Left cardiac atrium (tissue), 4 donors: Measurements from ENCODE around the gene TNRC6A. TPM values are rescaled to one million over a fixed set of nuclear protein-coding genes. Genes with fewer than 3 reads are reported as not detected.
"Not testable (repeated sequence)": the region's sequence is repeated elsewhere in the genome, so short reads cannot be mapped to it uniquely, and the experiment has no call there.

Source experiments
- ATAC-seq, 2 donors: fragments of 200-7000 bp; cut with Tn5 transposase; one replicate each; pipeline ENCODE4 v1.9.1; 2020; ENCODE audit warnings: mild to moderate bottlenecking in 2 of 2, moderate library complexity in 2 of 2
- DNase-seq: peaks from one replicate; pipeline ENCODE4 v3.0.0-alpha.2; 2020
- intact Hi-C, 2 donors: fragments of 100-400 bp; cut with DNase I; formaldehyde crosslinking; loops; one replicate each; pipeline versions ENCODE4 v1.14.1 to v1.15.1; 2022 to 2023
- total RNA-seq, 2 donors: library from RNA; stranded (reverse); fragmentation: NEBNext Ultra II Directional; extraction: Animal tissue kit (Norgen Biotek cat#: 25700); gene quantifications; one replicate each; pipeline ENCODE4 v1.2.1, GENCODE V29; 2021
- donor health status: DM: no; HTN: yes; CAD: no.
- donor health status: DM: no; HTN: yes; CAD: no; lungs with severe emphysema.
- donor health status: DM: yes; HTN: yes; CAD: no.
- donor health status: Dilated cardiomyopathy.

TNRC6A gene
- total RNA-seq, 2 donors from 2014 or later: 31.5 to 31.9 TPM

DNA sequence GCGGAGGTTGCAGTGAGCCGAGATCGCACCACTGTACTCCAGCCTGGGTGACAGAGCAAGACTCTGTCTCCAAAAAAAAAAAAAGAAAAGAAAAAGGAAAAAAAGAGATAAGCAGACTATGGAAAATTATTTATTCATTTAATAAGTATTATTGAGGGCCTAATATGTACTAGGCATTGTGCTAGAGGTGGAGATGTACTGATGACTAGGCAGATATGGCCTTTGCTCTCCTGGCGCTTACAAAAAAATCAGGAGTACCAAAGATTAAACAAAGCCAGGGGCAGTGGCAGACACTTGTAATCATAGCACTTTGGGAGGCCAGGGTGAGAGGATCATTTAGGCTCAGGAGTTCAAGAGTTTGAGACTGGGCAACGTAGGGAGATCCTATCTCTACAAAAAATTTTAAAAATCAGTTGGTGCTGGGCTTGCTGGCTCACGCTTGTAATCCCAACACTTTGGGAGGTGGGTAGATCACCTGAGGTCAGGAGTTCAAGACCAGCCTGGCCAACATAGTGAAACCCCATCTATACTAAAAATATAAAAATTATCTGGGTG is 10.4 kb upstream of the TNRC6A start:
- no peak for ATAC-seq

DNA sequence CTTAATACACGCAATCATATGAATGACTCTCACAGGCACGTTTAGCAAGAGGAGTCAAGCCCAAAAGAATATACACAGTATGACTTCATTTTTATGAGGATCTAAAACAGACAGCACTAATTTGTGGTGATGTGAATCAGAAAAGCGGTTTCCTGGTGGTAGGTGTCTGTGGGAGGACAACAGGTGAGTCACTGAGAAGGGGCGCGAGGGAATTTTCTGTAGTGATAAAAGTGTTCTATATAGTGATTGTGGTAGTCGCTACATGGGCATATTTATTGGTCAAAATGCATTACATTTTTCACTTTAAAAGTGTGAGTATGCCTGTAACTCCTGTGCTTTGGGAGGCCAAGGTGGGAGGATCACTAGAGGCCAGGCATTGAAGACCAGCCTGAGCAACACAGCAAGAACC is 7.6 kb upstream of the TNRC6A start:
- intact Hi-C loops: no loop called here
- DNase-seq: no peak
- ATAC-seq: no peak

More for the DNA sequence above, 10.4 kb upstream of the TNRC6A start:
- no peak for DNase-seq
- intact Hi-C loops: no loop called here

DNA sequence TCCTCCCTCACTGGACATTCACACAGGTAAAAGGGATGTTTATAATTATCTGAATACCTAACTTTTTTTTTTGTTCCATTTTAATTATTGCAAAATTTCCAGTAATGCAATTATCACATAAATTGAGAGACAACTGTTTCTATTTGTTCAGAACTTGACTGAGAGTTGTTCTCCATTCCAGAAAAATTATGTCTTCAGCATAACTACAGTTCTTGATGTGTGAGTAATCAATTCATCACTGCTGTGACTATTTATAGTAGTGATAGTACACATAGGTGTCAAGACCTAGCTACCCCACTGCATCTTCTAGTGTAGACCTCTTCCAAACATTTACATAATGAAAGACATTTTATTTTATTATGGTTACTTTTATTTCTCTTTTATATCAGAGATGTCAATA is 5.8 kb upstream of the TNRC6A start:
- intact Hi-C loops: no loop called here
- DNase-seq (no peak), ATAC-seq (peak in 1 of 2 donors; percentile 30)

DNA sequence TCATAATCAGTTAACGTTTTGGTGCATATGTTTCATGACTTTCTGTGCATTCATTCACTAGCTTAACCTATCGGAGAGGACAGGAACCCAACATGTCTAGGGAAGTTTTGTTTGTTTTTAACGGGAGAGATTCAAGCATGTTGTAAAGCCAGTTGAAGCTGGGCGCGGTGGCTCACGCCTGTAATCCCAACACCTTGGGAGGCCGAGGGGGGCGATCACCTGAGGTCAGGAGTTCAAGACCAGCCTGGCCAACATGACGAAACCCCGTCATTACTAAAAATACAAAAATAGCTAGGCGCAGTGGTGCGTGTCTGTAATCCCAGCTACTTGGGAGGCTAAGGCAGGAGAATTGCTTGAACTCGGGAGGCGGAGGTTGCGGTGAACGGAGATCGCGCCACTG is 1.4 kb upstream of the TNRC6A start:
- ATAC-seq (no peak), DNase-seq (no peak)
- intact Hi-C loops: no loop called here

DNA sequence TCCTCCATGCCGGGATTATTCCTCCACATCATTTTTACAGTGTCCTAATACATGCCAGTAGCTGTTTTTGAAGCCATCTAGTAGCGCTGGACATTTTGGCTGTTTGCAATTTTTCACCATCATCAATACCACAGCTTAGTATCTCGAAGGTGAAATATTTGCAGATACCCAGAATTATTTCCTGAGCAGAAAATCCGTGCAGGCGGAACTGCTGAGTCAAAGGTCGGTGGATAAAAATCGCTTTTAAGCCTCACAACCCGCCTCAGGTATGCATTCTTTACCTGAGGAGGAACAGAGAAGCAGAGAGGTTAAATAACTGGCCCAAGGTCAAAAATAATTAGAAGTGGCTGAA is 584 bp upstream of the TNRC6A start:
- ATAC-seq: no peak
- intact Hi-C loops: no loop called here
- no peak for DNase-seq

DNA sequence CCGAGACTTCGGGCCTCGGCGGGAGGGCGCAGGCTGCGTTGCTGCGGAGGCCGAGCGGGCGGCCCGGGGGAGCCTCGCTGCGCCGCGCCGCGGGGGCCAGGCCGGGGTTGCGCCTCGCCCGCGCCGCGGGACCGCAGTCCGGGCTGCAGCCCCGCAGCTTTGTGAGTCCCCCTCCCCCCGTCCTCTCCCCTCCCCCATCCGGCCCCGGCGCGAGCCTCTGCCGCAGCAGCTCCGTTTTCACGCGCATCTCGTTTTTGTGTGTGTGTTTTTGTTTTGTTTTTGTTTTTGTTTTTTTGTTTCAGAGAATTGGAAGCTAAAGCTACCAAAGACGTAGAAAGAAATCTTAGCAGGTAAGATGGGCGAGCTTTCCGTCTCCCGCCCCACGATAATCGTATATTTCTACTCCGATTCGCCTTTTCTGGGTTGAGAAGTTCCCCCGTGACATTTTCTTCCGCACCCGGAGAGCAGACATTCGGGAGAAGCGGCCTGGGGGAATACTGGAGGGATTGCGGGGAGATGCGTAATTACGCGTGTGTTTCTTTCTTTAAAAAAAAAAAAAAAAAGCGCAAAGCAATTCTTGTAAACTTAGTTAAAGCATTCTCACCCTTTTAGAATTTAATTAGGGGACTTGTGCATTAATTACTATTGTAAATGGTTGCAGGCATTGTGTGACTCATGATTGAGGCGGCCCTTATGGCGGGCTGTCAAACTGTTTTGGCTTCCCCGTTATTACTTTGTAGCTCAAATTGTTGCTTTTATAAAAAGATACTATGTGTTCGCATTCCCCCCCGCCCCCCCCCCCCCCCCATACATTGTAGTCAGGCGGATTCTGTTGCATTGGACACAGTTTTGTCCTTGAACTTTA is 732 bp downstream of the TNRC6A start:
- ATAC-seq (no peak), DNase-seq (peak; percentile 33)
- intact Hi-C loops: loop anchor here in 1 of 2 donors (10.0 kb wide), 1 partner anchor 185 kb away; no protein-coding TSS in a partner anchor

DNA sequence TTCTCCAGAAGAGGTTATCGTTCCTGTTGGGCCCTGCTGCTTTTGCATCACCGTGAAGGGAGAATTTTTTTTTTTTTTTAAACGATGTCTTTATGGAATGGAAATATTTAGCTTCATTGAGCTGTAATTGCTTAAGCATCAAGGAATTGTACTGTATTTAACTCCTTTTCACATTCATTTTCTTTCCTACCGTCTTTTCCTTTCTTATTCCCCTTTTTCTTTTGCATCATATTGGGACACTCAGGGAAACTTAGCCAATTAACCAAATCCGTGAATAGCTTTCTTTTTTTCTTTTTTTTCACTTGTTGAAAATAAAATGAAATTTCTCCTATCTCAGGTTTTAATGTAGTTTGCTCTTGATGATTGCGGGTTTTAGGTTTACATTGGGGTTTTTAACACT is 1.5 kb downstream of the TNRC6A start:
- DNase-seq (no peak), ATAC-seq (no peak)
- intact Hi-C loops: loop anchor here in 1 of 2 donors (10.0 kb wide), 1 partner anchor 186 kb away; no protein-coding TSS in a partner anchor

DNA sequence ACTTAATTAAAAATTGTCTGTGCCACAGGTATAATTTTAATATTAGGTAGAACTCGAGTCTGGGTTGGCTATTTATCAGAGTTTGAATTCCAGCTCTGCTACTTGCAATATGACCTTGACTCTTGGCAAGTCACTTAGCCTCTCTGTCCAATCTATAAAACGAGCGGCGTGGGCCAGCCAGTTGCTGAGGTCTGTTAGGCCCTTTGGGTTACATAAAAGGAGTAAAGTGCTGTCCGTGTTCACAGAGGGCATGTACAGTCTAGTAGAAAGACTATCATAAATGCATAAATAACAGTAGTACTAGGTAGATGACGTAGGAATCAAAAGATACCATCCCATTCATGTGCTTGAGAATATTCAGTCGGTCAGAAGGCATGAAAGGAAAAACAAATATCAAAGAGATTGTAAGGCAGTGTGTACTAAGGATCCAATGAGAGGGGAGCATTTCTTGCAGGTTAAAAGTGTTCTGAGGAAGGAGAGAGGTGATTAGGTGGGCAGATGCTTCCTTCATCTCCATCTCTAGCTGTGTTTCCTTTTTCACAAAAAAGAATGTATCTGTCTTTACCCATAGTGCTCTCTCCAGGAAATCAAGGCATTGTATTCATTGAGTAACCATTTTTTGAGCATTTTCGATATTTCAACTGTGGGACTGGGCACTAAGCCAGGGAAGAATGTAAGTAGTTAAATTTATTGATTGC is 2.4 kb downstream of the TNRC6A start:
- intact Hi-C loops: loop anchor here in 1 of 2 donors (10.0 kb wide), 1 partner anchor 187 kb away; no protein-coding TSS in a partner anchor
- ATAC-seq (peak; percentile 12 to 43), DNase-seq (peak; percentile 59)

DNA sequence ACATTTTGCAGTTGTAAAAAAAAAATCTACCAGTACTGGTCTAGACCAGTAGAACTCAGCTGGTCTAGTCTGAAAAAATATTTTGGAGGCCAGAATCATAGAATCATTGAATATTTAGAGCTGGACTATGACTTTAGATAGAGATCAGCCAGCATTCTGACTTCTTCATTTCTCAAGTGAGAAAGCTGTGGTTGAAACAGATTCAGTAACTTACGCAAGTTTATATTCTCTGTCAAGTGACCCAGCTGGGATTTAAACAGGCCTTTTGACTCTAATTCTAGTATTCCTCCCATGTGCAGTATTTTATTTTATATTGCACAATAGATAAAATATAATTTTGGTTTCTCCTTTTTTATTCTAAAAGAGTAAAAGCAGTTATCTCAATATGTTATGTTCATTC is 4.9 kb downstream of the TNRC6A start:
- DNase-seq (no peak), ATAC-seq (no peak)
- intact Hi-C loops: loop anchor here in 1 of 2 donors (10.0 kb wide), 1 partner anchor 190 kb away; no protein-coding TSS in a partner anchor

DNA sequence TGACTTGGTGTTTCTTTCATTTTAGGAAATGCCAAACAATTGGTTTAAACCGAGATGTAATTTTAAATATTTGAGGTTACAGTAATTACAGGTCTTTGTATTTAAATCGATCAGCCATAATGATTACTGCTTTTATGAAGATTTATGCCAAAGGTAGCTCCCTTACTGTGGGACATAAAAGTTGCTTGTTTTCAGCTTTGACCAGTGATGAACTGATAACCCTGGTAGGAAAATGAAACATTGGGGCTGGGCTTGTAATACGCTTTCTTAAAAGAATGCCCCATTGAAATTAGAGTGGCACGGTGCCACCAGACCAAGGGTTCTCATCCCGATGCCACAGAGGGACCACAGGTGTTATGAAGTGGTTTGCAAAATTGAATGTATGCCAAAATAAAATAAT is 7.3 kb downstream of the TNRC6A start:
- intact Hi-C loops: loop anchor here in 1 of 2 donors (10.0 kb wide), 1 partner anchor 192 kb away; no protein-coding TSS in a partner anchor
- DNase-seq (no peak), ATAC-seq (no peak)

DNA sequence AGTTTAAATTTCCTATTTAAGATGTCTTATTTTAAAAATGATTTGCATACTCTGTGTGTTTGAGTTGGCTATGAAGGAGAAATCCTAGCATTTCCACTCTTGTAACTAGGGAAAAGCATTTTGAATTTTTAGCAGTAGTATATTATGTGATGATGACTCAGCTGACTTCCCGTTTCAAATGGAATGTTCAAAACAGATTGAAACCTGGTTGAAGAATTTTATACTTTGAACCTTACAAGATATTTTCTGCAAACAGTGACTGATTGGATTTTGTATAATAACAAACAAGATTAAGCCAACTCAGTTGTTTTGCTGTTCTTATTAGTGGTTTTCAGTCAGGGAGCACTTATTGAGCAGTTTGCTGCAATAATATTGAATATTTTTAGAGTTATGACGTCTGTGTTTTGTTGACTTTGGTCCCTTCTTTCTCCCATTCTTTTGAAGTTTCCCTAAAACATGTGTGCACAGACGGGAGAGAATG is 8.0 kb downstream of the TNRC6A start:
- ATAC-seq (peak in 1 of 2 donors; percentile 70), DNase-seq (no peak)

DNA sequence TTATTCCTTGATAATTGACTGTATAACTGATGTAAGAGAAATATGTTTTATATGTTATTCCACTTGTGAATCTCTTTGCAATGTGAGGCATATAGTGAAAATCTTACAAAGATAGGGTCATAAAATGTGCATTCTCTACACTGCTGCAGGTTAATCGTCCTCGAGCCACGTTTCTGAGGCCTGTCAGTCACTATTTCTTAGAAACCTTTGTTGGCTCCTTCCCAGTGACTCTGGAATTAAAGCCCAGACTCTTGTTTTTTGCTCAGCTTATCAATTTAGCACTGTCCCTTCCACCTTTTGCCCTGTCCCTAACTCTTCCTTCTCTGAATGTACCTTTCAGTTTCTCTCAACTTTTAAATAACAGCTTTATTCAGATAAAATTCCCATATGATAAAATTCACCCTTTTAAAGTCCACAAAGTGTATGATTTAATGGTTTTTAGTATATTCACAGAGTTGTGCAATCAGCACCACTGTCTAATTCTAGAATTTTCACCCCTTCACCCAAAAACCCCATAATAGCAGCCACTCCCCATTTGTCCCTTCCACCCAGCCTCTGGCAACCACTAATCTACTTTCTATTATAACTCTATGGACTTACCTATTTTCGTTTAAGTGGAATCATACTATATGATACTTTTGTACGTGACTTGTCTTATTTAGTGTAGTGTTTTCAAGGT is 8.6 kb downstream of the TNRC6A start:
- ATAC-seq (no peak), DNase-seq (no peak)
- intact Hi-C loops: loop anchor here in 1 of 2 donors (10.0 kb wide), 1 partner anchor 193 kb away; no protein-coding TSS in a partner anchor

More for the DNA sequence above, 8.0 kb downstream of the TNRC6A start:
- intact Hi-C loops: loop anchor here in 1 of 2 donors (10.0 kb wide), 1 partner anchor 193 kb away; no protein-coding TSS in a partner anchor

DNA sequence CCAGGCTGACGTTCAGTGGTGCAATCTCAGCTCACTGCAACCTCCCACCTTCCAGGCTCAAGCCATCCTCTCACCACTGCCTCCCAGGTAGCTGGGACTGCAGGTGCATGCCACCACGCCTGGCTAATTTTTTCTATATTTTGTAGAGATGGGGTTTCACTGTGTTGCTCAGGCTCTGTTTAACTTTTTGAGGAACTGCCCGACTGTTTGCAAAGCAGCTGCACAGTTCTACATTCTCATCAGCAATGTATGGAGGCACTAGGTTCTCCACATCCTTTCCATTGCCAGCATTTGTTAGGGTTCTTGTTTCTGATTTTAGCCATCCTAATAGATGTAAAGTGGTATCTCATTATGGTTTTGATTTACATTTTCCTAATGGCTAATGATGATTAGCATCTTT is 9.4 kb downstream of the TNRC6A start:
- ATAC-seq (no peak), DNase-seq (no peak)
- intact Hi-C loops: loop anchor here in 1 of 2 donors (10.0 kb wide), 1 partner anchor 194 kb away; no protein-coding TSS in a partner anchor

DNA sequence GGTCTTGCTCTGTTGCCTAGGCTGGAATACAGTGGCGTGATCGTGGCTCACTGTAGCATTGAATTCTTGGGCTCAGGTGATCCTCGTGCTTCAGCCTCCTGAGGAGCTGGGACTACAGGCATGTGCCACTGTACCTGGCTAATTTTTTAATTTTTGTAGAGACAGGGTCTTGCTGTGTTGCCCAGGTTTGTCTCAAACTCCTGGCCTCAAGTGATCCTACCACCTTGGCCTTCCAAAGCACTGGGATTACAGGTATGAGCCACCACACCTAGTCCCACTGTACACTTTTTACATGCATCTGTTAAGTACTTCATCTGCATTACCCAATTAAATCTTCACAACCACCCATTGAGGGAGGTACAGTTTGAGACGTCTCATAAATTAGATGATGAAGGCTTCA is 12.4 kb downstream of the TNRC6A start:
- DNase-seq (no peak), ATAC-seq (no peak)
- intact Hi-C loops: no loop called here

DNA sequence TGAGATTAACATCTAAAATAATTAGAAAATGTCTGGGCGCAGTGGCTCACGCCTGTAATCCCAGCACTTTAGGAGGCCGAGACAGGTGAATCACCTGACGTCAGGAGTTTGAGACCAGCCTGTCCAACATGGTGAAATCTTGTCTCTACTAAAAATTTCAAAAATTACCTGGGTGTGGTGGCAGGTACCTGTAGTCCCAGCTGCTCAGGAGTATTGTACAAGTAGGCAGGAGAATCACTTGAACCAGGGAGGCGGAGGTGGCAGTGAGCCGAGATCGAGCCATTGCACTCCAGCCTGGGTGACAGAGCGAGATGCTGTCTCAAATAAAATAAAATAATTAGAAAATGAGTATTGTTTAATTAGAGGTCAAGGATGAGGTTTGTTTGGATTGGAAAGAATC is 13.2 kb downstream of the TNRC6A start:
- DNase-seq, intact Hi-C loops, ATAC-seq: not testable (repeated sequence)

DNA sequence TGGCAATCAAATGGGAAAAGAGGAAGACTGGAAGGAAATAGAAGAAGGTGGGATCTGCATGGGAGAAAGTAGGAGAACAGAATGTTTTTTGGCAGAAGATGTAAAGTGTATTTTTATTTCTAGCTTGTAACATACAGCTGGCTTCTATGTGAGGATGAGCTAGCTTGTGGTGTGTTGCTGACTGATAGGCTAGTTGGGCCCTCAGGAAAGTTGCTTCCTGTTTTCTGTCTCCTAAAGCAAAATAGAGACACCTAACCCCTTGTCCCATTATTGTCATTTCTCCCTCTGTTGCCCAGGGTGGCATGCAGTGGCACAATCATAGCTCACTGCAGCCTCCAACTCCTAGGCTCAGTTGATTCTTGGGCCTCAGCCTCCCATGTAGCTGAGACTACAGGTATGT is 15.9 kb downstream of the TNRC6A start:
- ATAC-seq: no peak
- intact Hi-C loops: no loop called here

DNA sequence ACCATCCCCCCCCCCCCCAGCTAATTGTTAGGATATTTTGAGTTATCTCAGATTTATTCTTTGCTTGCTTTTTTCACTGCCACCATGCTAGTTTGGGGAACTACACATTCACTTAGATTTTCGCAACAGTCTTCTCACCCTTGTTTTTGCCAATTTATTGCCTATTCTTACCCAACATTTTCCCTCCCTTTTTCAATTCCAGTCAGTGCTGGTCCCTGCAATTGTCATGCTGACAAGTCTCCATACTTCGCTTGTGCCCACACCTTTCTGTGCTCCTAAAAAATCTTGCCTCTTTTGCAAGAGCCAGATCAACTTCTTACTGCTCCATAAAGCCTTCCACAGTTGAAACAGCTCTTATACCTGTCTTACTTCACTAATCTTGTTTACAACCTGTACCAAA is 16.3 kb downstream of the TNRC6A start:
- no peak for ATAC-seq
- intact Hi-C loops: no loop called here

More for the DNA sequence above, 15.9 kb downstream of the TNRC6A start:
- no peak for DNase-seq

DNA sequence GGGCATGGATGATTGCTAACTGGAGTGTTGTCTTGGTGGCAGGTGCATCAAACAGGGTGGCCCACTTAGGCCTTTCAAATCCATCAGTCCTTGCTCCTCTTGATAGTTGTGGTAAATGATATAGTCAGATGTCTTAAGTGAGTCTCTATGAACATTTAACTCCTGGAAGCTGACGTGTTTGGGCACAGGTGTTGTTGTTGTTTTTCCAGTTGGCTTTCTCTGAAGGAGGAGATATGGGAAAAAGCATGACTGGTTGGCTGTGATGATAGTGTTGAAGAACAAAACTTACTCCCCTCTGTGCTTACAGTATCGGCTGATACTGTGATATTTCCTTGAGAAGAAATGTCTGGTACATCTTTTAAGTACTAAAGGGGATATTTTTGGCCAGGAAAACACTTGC is 18.0 kb downstream of the TNRC6A start:
- DNase-seq (no peak), ATAC-seq (no peak)
- intact Hi-C loops: no loop called here

More for the DNA sequence above, 16.3 kb downstream of the TNRC6A start:
- DNase-seq: no peak

DNA sequence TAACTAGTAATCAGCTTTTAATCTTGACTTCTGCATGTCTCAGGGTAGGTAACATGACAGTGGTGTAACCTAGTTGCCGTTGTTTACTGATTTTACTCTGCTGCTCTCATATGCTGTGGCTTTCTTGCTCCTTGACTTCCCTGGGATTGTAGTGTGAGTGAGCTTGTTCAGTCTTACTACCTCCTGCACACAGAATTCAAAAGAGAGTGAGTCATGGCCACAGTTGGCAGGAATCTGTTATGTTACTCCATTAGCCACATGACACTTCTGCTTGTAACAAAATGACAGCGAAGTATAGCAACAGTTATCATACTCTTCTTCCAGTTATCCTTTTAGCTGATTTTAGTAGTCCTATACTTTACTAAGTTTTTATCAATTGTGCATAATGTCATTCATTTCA is 18.8 kb downstream of the TNRC6A start:
- peak; percentile 42 for DNase-seq
- intact Hi-C loops: no loop called here
- ATAC-seq: peak; percentile 92 to 98
